ENCODE results near the gene ZCCHC7.

The ZCCHC7 gene

DNA sequence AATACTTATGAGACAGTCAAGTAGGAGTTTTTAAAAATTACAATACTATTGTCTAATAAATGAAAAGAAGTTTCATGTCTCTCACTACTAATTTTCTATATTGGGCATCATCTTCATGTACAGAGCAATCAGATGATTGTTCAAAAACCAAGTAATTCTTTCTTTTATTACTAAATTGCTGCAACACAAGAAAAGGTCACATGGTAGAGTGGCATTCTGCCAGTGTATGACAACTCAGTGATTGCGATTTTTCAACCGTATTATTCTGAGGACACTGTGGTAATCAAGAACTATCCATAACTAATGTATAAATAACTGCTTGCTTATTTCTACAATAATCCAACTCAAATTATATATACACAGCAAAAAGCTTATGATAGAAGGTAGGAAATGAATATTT lies 205.4 kb downstream of the ZCCHC7 start:
- peaks cover 97% of the 10 kb centered on the region for H3K4me1 ChIP-seq (ENCODE audit: control insufficient read depth, low read length)
- peaks cover 50% of the 10 kb centered on the region for H3K79me2 ChIP-seq (ENCODE audit: control insufficient read depth, low read length)
- no peaks in the 10 kb centered on the region for H3K9me2 ChIP-seq (replicated peaks; ENCODE audit: control insufficient read depth, low read length)
- TF ChIP-seq CTCF (IDR thresholded peaks at IDR 0.05; ENCODE audit: low read depth, low read length, poor library complexity, severe bottlenecking), result no peak
- TF ChIP-seq EZH2phosphoT487 (IDR thresholded peaks at IDR 0.05; ENCODE audit: borderline replicate concordance, low read length), result no peak
- no peaks in the 10 kb centered on the region for H3K27me3 ChIP-seq (ENCODE audit: control insufficient read depth, low read length)
- H3K4me2 ChIP-seq (ENCODE audit: low read length), result peak overlapping the region; percentile 78
- H4K20me1 ChIP-seq (ENCODE audit: control insufficient read depth, insufficient read depth, low read depth, low read length), result no peaks in the 10 kb centered on the region
- H3K9me3 ChIP-seq (ENCODE audit: control insufficient read depth, insufficient read depth, low read length), result no peaks in the 10 kb centered on the region
- H3K36me3 ChIP-seq (ENCODE audit: control insufficient read depth, low read length), result peaks cover 41% of the 10 kb centered on the region
- H3K4me3 ChIP-seq (ENCODE audit: low read length), result peak overlapping the region; percentile 50
- H3K27ac ChIP-seq (ENCODE audit: low read depth, low read length), result peak overlapping the region; percentile 98
- peaks cover 57% of the 10 kb centered on the region for H3F3A ChIP-seq (ENCODE audit: control insufficient read depth, insufficient read depth)

DNA sequence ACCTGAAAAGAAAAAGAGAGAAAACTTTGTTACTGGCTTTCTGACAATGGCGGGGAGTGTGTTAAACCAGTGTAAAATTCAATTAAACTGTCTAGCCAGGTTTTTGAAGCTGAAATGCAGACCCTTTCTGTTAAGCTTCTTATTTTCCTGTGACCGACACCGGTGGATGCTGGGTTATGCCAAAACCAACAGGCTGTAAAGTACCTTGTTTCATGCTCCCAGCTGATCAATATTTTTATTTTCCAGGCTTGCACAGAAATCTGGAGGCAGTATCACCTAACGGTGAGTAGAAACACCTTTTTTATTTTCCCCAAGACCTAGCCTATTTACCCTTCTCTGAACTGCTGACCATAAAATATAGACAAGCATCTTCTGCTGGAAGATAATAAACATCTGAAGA lies 207.2 kb downstream of the ZCCHC7 start:
- peaks cover 54% of the 10 kb centered on the region for H3K79me2 ChIP-seq (ENCODE audit: control insufficient read depth, low read length)
- no peak for TF ChIP-seq EZH2phosphoT487 (IDR thresholded peaks at IDR 0.05; ENCODE audit: borderline replicate concordance, low read length)
- no peak for TF ChIP-seq CTCF (IDR thresholded peaks at IDR 0.05; ENCODE audit: low read depth, low read length, poor library complexity, severe bottlenecking)
- peaks cover 100% of the 10 kb centered on the region for H3K4me1 ChIP-seq (ENCODE audit: control insufficient read depth, low read length)
- peaks cover 45% of the 10 kb centered on the region for H3K36me3 ChIP-seq (ENCODE audit: control insufficient read depth, low read length)
- peaks cover 66% of the 10 kb centered on the region for H3F3A ChIP-seq (ENCODE audit: control insufficient read depth, insufficient read depth)
- peak overlapping the region; percentile 50 for H3K4me3 ChIP-seq (ENCODE audit: low read length)
- H4K20me1 ChIP-seq (ENCODE audit: control insufficient read depth, insufficient read depth, low read depth, low read length), result no peaks in the 10 kb centered on the region
- peak overlapping the region; percentile 98 for H3K27ac ChIP-seq (ENCODE audit: low read depth, low read length)
- no peaks in the 10 kb centered on the region for H3K27me3 ChIP-seq (ENCODE audit: control insufficient read depth, low read length)
- H3K9me3 ChIP-seq (ENCODE audit: control insufficient read depth, insufficient read depth, low read length), result no peaks in the 10 kb centered on the region
- H3K4me2 ChIP-seq (ENCODE audit: low read length), result peak overlapping the region; percentile 78
- H3K9me2 ChIP-seq (replicated peaks; ENCODE audit: control insufficient read depth, low read length), result no peaks in the 10 kb centered on the region

- H3K27me3 ChIP-seq (ENCODE audit: control insufficient read depth, low read length), result no peaks in the 10 kb centered on the region
- H3K4me3 ChIP-seq (ENCODE audit: low read length), result peak overlapping the region; percentile 50
- peaks cover 100% of the 10 kb centered on the region for H3K4me1 ChIP-seq (ENCODE audit: control insufficient read depth, low read length)
- peaks cover 49% of the 10 kb centered on the region for H3K79me2 ChIP-seq (ENCODE audit: control insufficient read depth, low read length)
- no peaks in the 10 kb centered on the region for H3K9me3 ChIP-seq (ENCODE audit: control insufficient read depth, insufficient read depth, low read length)
- no peak for TF ChIP-seq EZH2phosphoT487 (IDR thresholded peaks at IDR 0.05; ENCODE audit: borderline replicate concordance, low read length)
- TF ChIP-seq CTCF (IDR thresholded peaks at IDR 0.05; ENCODE audit: low read depth, low read length, poor library complexity, severe bottlenecking), result no peak
- H4K20me1 ChIP-seq (ENCODE audit: control insufficient read depth, insufficient read depth, low read depth, low read length), result no peaks in the 10 kb centered on the region
- H3K9me2 ChIP-seq (replicated peaks; ENCODE audit: control insufficient read depth, low read length), result no peaks in the 10 kb centered on the region
- peak overlapping the region; percentile 78 for H3K4me2 ChIP-seq (ENCODE audit: low read length)
- peaks cover 66% of the 10 kb centered on the region for H3F3A ChIP-seq (ENCODE audit: control insufficient read depth, insufficient read depth)
- H3K36me3 ChIP-seq (ENCODE audit: control insufficient read depth, low read length), result peaks cover 37% of the 10 kb centered on the region
- H3K27ac ChIP-seq (ENCODE audit: low read depth, low read length), result peak overlapping the region; percentile 98
These were observed 208.3 kb downstream of the ZCCHC7 start for GRCh38 chr9:37328556-37329227.
